ENCODE results near the gene TRIM63.

Gene TRIM63

DNA sequence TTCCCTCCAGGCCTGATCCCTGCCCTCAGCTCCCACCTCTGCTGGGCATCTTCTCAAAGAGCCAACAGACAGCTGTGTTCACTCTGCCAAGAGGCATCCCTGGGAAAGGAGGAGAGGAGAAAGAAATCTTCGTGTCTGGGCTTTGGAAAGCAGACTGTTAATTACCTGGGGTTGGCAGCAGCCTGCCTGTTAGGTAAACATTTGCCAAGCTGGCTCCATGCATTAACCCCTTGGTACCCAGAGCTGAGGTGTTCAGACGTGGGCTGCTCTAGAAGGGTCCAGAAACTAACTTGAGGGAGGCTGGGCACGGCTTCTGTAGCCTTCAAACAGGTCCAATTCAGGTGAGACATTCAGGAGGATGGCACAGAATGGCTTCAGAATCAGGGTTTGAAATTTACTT is 54.6 kb downstream of the TRIM63 start:
- no peak for DNase-seq

DNA sequence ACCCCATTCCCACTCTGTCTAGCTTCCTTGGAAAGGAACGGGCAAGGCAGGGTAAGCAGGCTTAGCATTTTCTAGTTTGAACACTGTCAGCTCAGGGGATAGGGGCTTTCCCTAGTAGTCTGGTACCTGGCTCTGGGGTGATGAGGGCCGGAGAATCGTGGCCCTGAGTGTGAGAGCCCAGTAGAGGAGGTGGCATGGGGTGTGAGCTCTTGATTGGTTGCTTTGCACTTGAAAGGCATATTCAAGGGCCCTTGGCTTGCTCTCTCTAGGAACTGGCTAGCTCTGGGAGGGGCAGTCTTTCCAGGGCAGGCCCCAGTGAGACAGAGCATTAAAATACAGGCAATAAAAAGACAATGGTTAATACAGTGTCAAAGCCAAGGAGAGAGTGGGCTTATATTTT is 56.6 kb downstream of the TRIM63 start:
- DNase-seq: no peak

DNA sequence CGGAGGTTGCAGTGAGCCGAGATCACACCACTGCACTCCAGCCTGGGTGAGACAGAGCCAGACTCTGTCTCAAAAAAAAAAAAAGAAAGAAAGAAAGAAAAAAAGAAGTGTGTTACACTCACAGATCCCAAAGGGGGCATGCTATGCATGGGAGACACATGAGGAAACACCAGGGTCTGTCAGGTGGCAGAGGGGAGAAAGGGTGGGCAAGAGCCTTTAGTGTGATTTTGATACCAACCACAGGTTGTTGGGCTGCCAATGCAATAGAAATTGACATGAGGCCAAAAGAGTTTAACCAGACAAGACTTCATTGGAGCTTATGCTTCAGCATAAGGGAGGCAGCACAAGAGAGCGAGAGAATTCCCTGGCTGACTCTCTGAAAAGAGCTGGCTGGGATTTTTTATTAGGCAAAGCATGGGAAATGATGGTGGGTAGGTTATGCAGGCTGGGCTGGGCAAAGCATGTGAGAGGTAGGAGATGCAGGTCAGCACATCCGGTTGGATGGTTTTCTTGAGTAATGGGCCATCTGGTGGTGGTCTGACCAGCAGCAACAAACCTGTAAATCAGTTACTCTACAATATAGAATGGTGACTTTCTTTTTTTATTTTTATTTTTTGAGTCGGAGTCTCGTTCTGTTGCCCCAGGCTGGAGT is 57.5 kb downstream of the TRIM63 start:
- no peak for DNase-seq

DNA sequence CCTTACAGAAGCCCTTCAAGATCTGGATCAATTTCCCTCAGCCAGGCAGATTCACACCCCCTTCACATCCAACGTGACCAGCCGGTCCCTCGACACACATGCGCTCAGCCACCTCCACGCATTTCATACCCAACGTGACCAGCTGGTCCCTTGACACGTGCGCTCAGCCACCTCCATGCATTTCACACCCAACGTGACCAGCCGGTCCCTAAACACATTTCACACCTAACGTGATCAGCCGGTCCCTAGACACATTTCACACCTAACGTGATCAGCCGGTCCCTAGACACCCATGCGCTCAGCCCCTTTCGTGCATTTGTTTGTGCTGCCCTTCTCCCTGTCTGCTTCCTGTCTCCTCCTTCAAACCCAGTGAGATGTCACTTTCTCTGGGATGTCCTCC is 60.7 kb downstream of the TRIM63 start:
- DNase-seq: no peak

DNA sequence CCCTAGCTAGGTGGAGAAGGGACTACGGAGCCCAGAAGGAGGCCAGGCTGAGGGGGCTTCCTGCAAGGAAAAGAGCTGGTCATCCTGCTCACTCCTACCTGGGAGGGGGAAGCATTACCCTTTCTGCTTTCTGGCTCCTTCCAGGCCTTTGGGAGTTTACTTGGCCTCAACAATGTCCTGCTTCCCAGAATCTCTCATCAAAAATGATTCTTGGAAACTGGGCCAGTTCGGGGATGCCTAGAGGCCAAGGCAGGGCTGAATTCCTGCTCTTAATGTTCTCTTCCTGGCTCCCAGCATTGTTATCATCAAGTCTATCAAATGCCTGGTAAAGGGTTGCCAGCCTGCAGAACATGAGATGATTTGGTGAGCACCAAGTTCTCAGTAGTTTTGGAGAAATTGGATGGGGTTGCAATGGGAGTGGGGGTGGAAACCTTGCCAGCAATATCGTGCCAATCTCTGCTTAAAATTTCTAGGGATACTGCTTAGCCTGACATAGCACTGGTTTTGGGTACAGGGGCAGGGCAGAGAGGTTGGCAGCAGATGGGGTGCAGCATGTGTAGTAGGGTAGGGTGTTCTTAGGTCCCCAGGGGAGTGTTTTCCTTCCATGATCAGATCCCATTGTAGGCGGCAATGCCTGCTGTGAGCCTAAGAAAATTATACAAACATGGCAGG is 61.9 kb downstream of the TRIM63 start:
- no peak for DNase-seq

DNA sequence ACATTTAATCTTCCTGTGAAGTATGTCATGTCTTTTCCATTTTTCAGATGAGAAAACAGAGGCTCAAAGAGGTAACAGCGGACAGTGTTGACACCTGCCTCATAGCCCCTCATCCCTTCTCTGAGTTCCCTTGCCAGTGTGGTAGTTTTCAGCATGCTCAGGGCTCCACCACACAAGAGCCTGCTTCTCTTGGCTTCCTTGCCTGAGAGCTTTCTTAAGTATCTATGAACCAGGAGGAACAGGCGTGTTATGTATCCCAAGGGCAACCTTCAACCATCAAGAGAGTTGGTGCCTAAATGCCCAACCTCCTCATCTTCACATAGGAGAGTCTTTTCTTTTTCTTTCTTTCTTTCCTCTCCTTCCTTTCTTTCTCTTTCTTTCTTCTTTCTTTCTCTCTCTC is 63.7 kb downstream of the TRIM63 start:
- no peak for DNase-seq

DNA sequence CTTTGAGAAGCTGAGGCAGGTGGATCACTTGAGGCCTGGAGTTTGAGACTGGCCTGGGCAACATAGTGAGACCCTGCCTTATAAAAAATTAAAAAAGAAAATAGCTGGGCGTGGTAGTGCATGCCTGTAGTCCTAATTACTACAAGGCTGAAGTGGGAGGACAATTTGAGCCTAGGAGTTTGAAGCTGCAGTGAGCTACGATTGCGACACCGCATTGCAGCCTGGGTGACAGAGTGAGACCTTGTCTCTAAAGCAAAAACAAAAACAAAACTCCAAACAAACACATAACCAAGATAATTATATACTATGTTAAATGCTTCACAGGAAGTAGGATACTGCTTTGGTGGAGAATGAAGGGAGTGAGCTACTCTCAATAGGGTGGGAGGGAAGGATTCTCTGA is 64.2 kb downstream of the TRIM63 start:
- DNase-seq: no peak

All from SHP77 treated with DMSO at 0.1 percent for 48 hours (cell line).